WTC11 (cell line): Measurements from ENCODE around the gene ADK. TPM values are rescaled to one million over a fixed set of nuclear protein-coding genes. Genes with fewer than 3 reads are reported as not detected.

ENCODE experiments used
- ATAC-seq: fragments of 200-7000 bp; cut with Tn5 transposase; 2 replicates; pipeline ENCODE4 v1.10.0; 2021; ENCODE audit warnings: mild to moderate bottlenecking, moderate library complexity
- CTCF ChIA-PET: fragments of 300-600 bp; sonication (Branson Sonifier 250); formaldehyde crosslinking; loops from one replicate; lab custom pipeline; 2021; ENCODE audit warnings: antibody characterized with exemption; lab: Charles Lee
- POLR2A ChIA-PET: fragments of 350-600 bp; sonication (Branson Sonifier 250); formaldehyde crosslinking; loops from one replicate; lab custom pipeline; 2021; ENCODE audit warnings: antibody characterized with exemption; lab: Charles Lee
- DNase-seq: peaks from one replicate; pipeline ENCODE4 v3.0.0; 2021; ENCODE audit warnings: low spot score
- H3K27ac Mint-ChIP-seq: 2 replicates; pipeline ENCODE4 v1.8.0; 2021; ENCODE audit warnings: mixed read lengths
- H3K27me3 Mint-ChIP-seq: 2 replicates; pipeline ENCODE4 v1.8.0; 2021; ENCODE audit warnings: low read depth, mild to moderate bottlenecking, moderate library complexity, mixed read lengths
- H3K36me3 Mint-ChIP-seq: 2 replicates; pipeline ENCODE4 v1.8.0; 2021; ENCODE audit warnings: mixed read lengths
- H3K4me1 Mint-ChIP-seq: 2 replicates; pipeline ENCODE4 v1.8.0; 2022; ENCODE audit warnings: mixed read lengths
- H3K4me3 Mint-ChIP-seq: 2 replicates; pipeline ENCODE4 v1.8.0; 2021; ENCODE audit warnings: mild to moderate bottlenecking, moderate library complexity, mixed read lengths
- H3K9me3 Mint-ChIP-seq: 2 replicates; pipeline ENCODE4 v1.8.0; 2021; ENCODE audit warnings: mixed read lengths
- AFF4 ChIP-seq: sonication (generic); formaldehyde crosslinking; IDR thresholded peaks from 2 replicates; pipeline ENCODE4 v1.8.1; 2023; ENCODE audit warnings: mild to moderate bottlenecking, missing genetic modification reagents, borderline replicate concordance
- ATF1 ChIP-seq: sonication (generic); formaldehyde crosslinking; IDR thresholded peaks from 2 replicates; pipeline ENCODE4 v1.8.1; 2023; ENCODE audit warnings: mild to moderate bottlenecking, moderate library complexity, missing genetic modification reagents
- CBFB ChIP-seq: sonication (generic); formaldehyde crosslinking; IDR thresholded peaks from 2 replicates; pipeline ENCODE4 v1.8.1; 2022; ENCODE audit warnings: mild to moderate bottlenecking, low read depth, missing genetic modification reagents
- E2F5 ChIP-seq: sonication (generic); formaldehyde crosslinking; IDR thresholded peaks from 2 replicates; pipeline ENCODE4 v1.8.1; 2022; ENCODE audit warnings: mild to moderate bottlenecking, moderate library complexity, missing genetic modification reagents
- ELF4 ChIP-seq: sonication (generic); formaldehyde crosslinking; IDR thresholded peaks from 2 replicates; pipeline ENCODE4 v1.8.1; 2022; ENCODE audit warnings: low read depth, mild to moderate bottlenecking, moderate library complexity, missing genetic modification reagents
- ERG ChIP-seq: fragments of 250-450 bp; sonication (Bioruptor Pico); IDR thresholded peaks from 2 replicates; pipeline ENCODE4 v1.8.0; 2021; ENCODE audit warnings: mild to moderate bottlenecking
- ESRRA ChIP-seq: sonication (generic); formaldehyde crosslinking; IDR thresholded peaks from 2 replicates; pipeline ENCODE4 v1.8.1; 2022; ENCODE audit warnings: mild to moderate bottlenecking, missing genetic modification reagents, borderline replicate concordance
- FOXP1 ChIP-seq: sonication (generic); formaldehyde crosslinking; IDR thresholded peaks from 2 replicates; pipeline ENCODE4 v1.8.0; 2022; ENCODE audit warnings: missing genetic modification reagents, mild to moderate bottlenecking, moderate library complexity, borderline replicate concordance
- GABPB1 ChIP-seq: sonication (generic); formaldehyde crosslinking; IDR thresholded peaks from 2 replicates; pipeline ENCODE4 v1.8.1; 2023; ENCODE audit warnings: mild to moderate bottlenecking, missing genetic modification reagents
- GTF2I ChIP-seq: fragments of 250-450 bp; sonication (Bioruptor Pico); conservative IDR thresholded peaks from 2 replicates; pipeline ENCODE4 v1.4.0; 2021; ENCODE audit warnings: mild to moderate bottlenecking
- HMGXB4 ChIP-seq: sonication (generic); formaldehyde crosslinking; IDR thresholded peaks from 2 replicates; pipeline ENCODE4 v1.8.1; 2023; ENCODE audit warnings: mild to moderate bottlenecking, moderate library complexity, missing genetic modification reagents
- MXD4 ChIP-seq: fragments of 250-450 bp; sonication (Bioruptor Pico); IDR thresholded peaks from 2 replicates; pipeline ENCODE4 v1.8.0; 2021; ENCODE audit warnings: mild to moderate bottlenecking, moderate library complexity, borderline replicate concordance
- NFATC4 ChIP-seq: fragments of 250-450 bp; sonication (Bioruptor Pico); IDR thresholded peaks from 2 replicates; pipeline ENCODE4 v1.9.0; 2021; ENCODE audit warnings: mild to moderate bottlenecking
- NR3C1 ChIP-seq: sonication (generic); formaldehyde crosslinking; conservative IDR thresholded peaks from 2 replicates; pipeline ENCODE4 v1.8.1; 2023; ENCODE audit warnings: low read depth, mild to moderate bottlenecking, missing genetic modification reagents
- OVOL2 ChIP-seq: fragments of 250-450 bp; sonication (Bioruptor Pico); IDR thresholded peaks from 2 replicates; pipeline ENCODE4 v1.9.0; 2021; ENCODE audit warnings: mild to moderate bottlenecking, borderline replicate concordance
- PRRX2 ChIP-seq: fragments of 250-450 bp; sonication (Bioruptor Pico); IDR thresholded peaks from 2 replicates; pipeline ENCODE4 v1.8.0; 2021; ENCODE audit warnings: mild to moderate bottlenecking
- TCF7 ChIP-seq: sonication (generic); formaldehyde crosslinking; IDR thresholded peaks from 2 replicates; pipeline ENCODE4 v1.8.0; 2022; ENCODE audit warnings: mild to moderate bottlenecking, low read depth, missing genetic modification reagents, moderate library complexity
- TEAD4 ChIP-seq: sonication (generic); formaldehyde crosslinking; IDR thresholded peaks from 2 replicates; pipeline ENCODE4 v1.8.0; 2022; ENCODE audit warnings: mild to moderate bottlenecking, missing genetic modification reagents
- ZBTB21 ChIP-seq: sonication (generic); formaldehyde crosslinking; IDR thresholded peaks from 2 replicates; pipeline ENCODE4 v1.8.1; 2023; ENCODE audit warnings: mild to moderate bottlenecking, missing genetic modification reagents, borderline replicate concordance
- ZNF317 ChIP-seq: sonication (generic); formaldehyde crosslinking; IDR thresholded peaks from 2 replicates; pipeline ENCODE4 v1.8.1; 2023; ENCODE audit warnings: low read depth, mild to moderate bottlenecking, moderate library complexity, missing genetic modification reagents, borderline replicate concordance
- ZNF425 ChIP-seq: fragments of 250-450 bp; sonication (Bioruptor Pico); conservative IDR thresholded peaks from 2 replicates; pipeline ENCODE4 v1.9.0; 2021; ENCODE audit warnings: mild to moderate bottlenecking
- total RNA-seq: library from RNA; stranded (reverse); gene quantifications from 3 replicates; pipeline ENCODE4 v1.2.3, GENCODE V29; 2021

Gene ADK
- total RNA-seq, 1 experiment from 2014 or later: 32.7 TPM

- TF ChIP-seq AFF4 (CRISPR knock-in tag): no peak
- no peak for TF ChIP-seq MXD4
- no peak for TF ChIP-seq ESRRA (CRISPR knock-in tag)
- TF ChIP-seq ZBTB21 (CRISPR knock-in tag): no peak
- no peak for TF ChIP-seq OVOL2
- TF ChIP-seq FOXP1: no peak
These were observed 149.6 kb downstream of the ADK start (continued) for GRCh38 chr10:74300666-74301065.

GRCh38 chr10:74305730-74306129 lies 154.7 kb downstream of the ADK start:
- Mint-ChIP-seq H3K36me3 (no peaks in the 10 kb centered on the region), H3K4me3 (no peak overlapping the region), H3K4me1 (peaks cover 28% of the 10 kb centered on the region), H3K27ac (no peak overlapping the region), H3K9me3 (no peaks in the 10 kb centered on the region), H3K27me3 (no peaks in the 10 kb centered on the region)
- TF ChIP-seq E2F5 (CRISPR knock-in tag) (no peak), TEAD4 (CRISPR knock-in tag) (no peak), GABPB1 (CRISPR knock-in tag) (no peak), ELF4 (CRISPR knock-in tag) (no peak), PRRX2 (no peak), ZNF317 (CRISPR knock-in tag) (no peak), NR3C1 (no peak), ZBTB21 (CRISPR knock-in tag) (no peak), NFATC4 (CRISPR knock-in tag) (no peak), HMGXB4 (CRISPR knock-in tag) (no peak), TCF7 (CRISPR knock-in tag) (no peak), GTF2I (no peak), ATF1 (CRISPR knock-in tag) (no peak), ZNF425 (CRISPR knock-in tag) (no peak), MXD4 (no peak), OVOL2 (no peak), CBFB (CRISPR knock-in tag) (no peak), ERG (CRISPR knock-in tag) (no peak)
- no peak for DNase-seq
- ChIA-PET CTCF (no interaction called here), POLR2A (no interaction called here)
- ATAC-seq: no peak
